ENCODE measurements around the gene ABCA3. TPM values are rescaled to one million over a fixed set of nuclear protein-coding genes. Genes with fewer than 3 reads are reported as not detected.

ABCA3 gene
- polyA plus RNA-seq, 1 donor: 14.5 TPM

DNA sequence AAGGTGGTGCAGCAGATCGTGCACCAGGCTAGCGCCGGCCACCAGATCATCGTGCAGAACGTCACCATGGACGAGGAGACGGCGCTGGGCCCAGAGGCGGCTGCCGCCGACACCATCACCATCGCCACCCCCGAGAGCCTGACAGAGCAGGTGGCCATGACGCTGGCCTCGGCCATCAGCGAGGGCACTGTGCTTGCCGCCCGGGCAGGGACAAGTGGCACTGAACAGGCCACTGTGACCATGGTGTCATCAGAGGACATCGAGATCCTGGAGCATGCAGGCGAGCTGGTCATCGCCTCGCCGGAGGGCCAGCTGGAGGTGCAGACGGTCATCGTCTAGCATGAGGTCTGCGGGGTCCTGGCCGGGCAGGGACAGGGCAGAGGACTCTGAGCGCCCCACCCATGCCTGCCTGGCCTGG is 105.3 kb downstream of the ABCA3 start:
- DNase-seq (ENCODE audit: low read depth): no peak

DNA sequence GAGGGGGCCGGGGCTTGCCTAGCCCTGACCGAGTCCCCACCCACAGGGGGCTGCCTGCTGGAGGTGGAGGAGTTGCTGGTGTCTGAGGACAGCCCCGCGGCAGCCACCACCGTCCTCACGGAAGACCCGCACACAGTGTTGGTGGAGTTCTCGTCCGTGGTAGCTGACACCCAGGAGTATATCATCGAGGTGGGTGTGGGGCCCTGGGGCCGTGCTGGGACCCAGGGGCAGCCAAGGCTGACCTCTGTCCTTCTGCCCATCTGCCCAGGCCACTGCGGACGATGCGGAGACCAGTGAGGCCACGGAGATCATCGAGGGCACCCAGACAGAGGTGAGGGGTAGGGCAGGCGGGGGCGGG is 105.7 kb downstream of the ABCA3 start:
- no peak for DNase-seq (ENCODE audit: low read depth)

DNA sequence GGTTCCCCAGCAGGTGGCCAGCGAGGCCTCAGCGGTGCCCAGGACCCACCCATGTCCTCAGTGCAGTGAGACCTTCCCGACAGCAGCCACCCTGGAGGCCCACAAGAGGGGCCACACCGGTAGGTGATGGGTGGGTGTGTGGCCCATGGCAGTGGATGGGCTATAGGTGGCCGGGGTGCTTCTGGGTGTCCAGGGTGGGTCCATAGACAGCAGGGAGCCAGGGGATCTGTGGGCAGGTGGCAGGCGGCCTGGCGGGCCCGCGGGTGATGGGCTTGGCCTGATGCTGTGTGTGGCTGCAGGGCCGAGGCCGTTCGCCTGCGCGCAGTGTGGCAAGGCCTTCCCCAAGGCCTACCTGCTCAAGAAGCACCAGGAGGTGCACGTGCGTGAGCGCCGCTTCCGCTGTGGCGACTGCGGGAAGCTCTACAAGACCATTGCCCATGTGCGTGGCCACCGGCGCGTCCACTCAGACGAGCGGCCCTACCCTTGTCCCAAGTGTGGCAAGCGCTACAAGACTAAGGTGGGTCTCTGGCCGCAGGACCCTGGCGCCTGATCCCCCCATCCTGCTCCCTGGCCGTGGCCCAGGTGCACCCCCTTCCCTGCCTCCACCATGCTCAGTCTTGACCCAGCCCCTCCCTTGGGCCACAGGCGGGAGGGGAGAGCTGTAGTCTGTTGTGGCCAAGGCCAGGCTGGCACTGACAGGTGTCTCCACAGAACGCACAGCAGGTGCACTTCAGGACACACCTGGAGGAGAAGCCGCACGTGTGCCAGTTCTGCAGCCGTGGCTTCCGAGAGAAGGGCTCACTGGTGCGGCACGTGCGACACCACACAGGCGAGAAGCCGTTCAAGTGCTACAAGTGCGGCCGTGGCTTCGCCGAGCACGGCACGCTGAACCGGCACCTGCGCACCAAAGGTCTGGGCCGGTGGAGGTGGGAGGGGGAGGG is 106.4 kb downstream of the ABCA3 start:
- no peak for DNase-seq (ENCODE audit: low read depth)

DNA sequence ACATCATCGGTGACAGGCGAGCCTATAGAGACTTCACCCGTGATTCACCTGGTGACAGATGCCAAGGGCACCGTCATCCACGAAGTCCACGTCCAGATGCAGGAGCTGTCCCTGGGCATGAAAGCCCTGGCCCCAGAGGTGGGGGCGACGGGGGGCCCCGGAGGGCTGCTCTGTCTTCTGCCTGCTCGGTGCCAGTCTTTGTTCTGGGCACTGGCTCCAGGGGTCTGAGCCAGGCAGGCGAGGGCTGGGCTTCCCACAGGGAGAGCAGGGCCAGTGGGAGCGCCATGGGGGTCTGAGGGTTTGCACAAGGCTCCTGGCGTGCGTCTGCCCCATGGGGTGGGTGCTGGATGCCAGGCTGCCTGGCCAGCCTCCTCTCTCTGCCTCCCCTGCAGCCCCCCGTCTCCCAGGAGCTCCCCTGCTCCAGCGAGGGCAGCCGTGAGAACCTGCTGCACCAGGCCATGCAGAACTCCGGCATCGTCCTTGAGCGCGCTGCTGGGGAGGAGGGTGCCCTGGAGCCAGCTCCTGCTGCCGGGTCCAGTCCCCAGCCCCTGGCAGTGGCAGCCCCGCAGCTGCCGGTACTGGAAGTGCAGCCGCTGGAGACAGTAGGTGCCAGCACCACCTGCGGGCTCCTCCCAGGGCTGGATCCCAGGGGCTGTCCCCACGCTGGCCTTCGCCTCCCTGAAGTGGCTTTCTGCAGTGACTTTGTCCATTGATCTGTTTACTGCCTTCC is 107.3 kb downstream of the ABCA3 start:
- DNase-seq (ENCODE audit: low read depth): no peak

DNA sequence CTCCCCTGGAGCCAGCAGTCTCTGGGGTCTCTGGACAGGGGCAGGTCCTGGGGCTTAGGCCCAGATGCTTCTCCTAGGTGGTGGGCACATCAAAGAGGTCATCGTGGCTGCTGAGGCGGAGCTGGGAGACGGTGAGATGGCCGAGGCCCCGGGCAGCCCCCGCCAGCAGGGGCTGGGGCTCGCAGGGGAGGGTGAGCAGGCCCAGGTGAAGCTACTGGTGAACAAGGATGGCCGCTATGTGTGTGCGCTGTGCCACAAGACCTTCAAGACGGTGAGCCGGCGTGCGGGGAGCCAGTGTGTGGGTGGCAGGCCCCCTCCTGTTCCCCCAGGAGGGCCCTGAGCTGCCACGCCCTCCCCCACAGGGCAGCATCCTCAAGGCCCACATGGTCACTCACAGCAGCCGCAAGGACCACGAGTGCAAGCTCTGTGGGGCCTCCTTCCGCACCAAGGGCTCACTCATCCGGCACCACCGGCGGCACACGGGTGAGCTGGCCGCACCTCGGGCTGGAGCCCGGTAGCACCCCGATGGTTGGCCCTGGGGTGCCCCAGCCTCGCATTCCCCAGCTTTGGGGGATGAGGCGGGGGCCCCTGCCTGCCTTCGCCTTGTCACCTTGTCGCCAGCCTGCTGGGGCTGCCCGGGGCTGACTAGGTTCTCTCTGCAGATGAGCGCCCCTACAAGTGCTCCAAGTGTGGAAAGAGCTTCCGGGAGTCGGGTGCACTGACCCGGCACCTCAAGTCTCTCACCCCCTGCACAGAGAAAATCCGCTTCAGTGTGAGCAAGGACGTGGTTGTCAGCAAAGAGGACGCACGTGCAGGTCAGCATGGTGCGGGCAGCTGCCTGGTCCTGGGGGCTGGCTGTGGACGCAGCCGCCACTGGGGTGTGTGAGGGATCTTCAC is 108.2 kb downstream of the ABCA3 start:
- DNase-seq (ENCODE audit: low read depth): no peak

DNA sequence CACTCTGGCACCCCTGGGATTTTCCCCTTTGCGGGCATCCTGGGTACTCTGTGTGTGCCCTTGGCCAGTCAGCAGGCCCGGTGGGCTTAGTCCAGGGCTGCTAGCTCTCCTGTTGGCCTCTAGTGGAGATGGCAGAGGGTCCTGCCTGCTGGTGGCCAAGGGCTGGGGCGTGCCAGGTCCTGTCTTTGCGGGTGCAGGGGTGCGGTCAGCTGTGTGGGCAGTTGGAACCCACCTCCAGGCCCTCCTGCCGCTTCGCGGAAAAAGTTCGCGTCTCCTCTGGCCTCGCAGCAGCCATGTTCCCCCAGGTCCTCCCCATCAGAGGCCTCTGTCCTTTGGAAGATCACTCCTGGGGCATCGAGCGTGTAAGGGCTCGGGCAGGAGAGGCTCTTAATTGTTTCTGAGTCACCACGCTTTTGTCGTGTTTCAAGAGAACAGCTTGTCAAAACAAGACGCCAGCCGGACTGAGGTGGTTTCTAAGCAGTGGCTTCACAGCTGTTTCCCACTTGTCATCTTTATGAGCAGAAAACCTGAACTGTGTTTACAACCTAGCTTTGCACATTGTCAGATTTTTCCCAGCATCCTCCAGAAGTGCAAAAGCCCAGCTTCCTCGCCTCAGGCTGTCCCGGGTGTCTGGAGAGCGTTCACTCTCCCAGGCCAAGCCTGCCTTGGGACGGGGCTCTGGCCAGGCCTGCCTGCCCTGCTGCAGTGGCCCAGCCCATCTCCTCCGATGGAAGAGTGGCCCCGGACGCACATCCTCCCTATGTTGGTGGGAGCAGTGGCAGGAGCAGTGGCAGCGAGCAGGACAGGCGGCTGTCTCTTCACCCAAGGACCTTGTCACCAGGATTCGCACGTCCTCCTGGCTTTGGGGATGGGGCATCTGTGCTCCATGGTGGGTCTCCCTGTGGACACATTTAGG is 109.3 kb downstream of the ABCA3 start:
- DNase-seq (ENCODE audit: low read depth): no peak

DNA sequence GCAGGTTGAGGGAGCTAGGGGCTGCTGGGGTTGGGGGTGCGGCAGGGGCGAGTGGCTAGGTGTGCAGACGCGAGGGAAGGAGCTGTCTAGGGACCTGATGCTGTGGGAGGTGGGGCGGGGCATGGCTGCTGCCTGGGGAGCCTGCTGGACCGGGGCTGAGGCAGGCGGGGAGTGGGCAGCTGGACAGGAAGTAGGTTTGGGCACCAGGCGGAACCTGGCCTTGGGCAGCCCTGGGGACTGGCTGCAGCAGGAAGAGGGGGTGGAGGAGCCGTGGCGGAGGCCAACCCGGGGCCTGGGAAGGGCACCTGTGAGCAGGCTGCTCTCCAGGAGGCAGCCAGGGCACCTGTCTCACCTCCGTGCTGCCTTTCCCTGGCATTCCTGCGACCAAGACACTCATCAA is 110.2 kb downstream of the ABCA3 start:
- no peak for DNase-seq (ENCODE audit: low read depth)

DNA sequence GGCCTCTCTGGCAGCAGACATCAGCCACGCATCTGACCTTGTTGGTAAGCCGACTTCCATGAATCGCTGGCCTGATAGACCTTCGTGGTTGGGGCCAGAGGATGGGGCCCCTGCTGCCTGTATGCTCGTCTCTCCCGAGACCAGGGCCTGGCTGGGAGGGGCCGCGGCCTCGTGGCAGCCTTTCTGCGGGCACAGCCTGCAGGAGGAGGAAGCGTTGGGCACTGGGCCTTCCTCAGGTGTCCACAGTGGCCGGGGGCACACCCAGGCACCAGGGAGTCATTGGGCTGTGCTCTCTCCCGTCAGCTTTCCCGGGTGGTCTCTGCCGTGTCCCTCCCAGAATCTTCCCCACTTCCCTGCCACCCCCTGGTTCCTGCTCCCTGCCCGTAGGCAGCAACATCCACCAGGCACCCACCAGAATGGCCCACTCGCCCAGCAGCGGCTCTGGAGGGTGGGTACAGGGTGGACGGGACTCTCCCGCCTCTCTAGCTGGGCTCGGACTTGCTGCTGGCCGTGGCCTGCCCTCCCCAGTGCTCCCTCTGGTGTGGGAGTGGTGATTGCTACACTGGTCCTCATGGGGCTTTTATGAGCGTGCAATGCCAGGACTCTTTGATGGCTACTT is 110.8 kb downstream of the ABCA3 start:
- no peak for DNase-seq (ENCODE audit: low read depth)

DNA sequence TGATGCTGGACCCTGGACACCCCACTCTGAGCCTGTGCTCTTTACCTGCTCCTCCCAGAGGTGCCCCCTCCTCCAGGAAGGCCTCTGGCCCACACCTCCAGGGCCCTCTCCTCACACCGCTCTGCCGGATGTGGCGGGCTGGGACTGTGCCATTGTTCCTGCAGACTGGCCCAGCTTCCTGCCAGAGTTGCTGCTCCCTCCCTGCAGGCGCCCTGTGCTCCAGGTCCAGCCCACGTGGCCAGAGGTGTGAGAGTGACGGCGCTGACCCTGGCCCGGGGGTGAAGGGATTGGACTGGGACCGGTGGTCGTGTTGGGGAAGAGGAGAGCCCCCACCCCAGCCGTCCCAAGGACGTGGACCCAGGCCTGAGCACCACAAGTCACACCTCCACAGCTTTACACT is 111.4 kb downstream of the ABCA3 start:
- DNase-seq (ENCODE audit: low read depth): no peak

DNA sequence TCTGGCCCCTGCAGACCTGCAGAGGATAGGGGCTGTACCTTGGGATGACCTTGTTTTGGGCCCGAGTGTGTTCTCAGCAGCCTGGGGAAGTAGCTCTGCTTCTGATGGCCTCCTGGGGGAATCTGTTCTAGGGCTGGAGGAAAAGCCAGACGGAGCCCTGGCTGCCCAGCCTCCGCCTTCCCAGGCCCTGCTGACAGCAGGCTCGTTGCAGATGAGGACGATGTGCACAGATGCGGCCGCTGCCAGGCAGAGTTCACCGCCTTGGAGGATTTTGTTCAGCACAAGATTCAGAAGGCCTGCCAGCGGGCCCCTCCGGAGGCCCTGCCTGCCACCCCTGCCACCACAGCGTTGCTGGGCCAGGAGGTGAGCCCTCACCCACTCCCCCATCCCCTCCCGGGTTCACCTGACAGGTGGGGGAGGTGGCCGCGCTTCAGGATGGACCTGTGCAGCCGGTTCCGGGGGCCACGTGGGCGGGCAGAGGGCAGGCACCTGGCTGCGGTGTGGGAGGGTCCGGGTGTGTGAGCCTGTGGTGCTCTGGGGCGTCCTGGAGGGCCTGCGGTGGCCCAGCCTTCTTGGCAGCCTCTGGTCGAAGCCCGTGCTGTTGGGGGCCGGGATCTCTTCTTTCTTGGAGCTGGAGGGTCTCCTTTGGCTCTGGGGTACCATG is 112.2 kb downstream of the ABCA3 start:
- no peak for DNase-seq (ENCODE audit: low read depth)

DNA sequence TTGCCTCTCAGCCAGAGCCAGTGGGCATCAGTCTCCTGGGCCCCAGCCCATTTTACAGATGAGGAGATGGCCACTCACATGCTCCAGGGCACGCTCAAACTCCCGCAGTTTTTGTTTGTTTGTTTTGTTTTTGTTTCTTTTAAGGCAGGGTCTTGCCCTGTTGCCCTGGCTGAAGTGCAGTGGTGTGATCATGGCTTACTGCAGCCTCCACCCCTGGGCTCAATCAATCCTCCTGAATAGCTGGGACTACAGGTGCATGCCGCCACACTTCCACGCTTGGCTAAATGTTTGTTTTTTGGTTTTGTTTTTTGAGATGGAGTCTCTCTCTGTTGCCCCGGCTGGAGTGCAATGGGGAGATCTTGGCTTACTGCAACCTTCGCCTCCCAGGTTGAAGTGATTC is 113.6 kb downstream of the ABCA3 start:
- no peak for DNase-seq (ENCODE audit: low read depth)

DNA sequence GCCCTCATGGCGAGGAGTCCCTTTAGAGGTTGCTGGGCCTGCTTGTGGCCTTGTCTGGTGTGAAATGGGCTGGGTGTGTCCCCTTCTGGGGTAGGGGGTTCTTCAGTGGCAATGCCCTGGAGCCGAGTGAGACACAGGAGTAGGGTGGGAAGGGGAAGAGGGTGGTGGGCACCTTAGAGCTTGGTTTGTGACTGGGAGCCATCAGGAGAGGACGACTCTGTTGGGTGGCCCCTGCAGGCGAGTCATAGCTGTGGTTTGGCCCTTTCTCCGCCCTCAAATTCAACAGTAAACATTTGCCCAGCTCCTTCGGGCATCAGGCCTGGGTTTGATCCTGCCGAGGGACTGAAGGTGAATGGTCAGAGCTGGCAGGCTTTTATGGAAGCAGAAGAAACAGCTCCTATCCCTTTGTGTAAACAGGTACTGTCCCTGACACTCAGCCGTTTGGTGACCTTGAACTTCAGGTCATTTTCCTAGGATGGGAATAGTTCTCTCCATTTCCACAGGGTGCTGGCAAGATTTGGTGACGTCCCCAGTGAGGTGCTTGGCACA is 114.2 kb downstream of the ABCA3 start:
- no peak for DNase-seq (ENCODE audit: low read depth)

Other genes with a start within 250 kb of the ABCA3 start
- gene PKD1, start 204.8 kb downstream of the ABCA3 start, polyA plus RNA-seq (ENCODE audit: insufficient read length): 140 TPM
- 1.0 TPM for gene RAB26, start 192.1 kb downstream of the ABCA3 start, polyA plus RNA-seq (ENCODE audit: insufficient read length)
- gene TRAF7, start 184.9 kb downstream of the ABCA3 start, polyA plus RNA-seq (ENCODE audit: insufficient read length): 43.7 TPM
- 2.3 TPM for gene CASKIN1, start 144.1 kb downstream of the ABCA3 start, polyA plus RNA-seq (ENCODE audit: insufficient read length)
- gene MLST8, start 135.3 kb downstream of the ABCA3 start, polyA plus RNA-seq (ENCODE audit: insufficient read length): 29.2 TPM
- 6.2 TPM for gene BRICD5, start 129.9 kb downstream of the ABCA3 start, polyA plus RNA-seq (ENCODE audit: insufficient read length)
- 15.4 TPM for gene PGP, start 125.9 kb downstream of the ABCA3 start, polyA plus RNA-seq (ENCODE audit: insufficient read length)
- gene E4F1, start 117.1 kb downstream of the ABCA3 start, polyA plus RNA-seq (ENCODE audit: insufficient read length): 14.3 TPM
- gene DNASE1L2, start 104.3 kb downstream of the ABCA3 start, polyA plus RNA-seq (ENCODE audit: insufficient read length): 1.1 TPM
- gene ECI1, start 89.1 kb downstream of the ABCA3 start, polyA plus RNA-seq (ENCODE audit: insufficient read length): 56.3 TPM
- 160 TPM for gene RNPS1, start 72.6 kb downstream of the ABCA3 start, polyA plus RNA-seq (ENCODE audit: insufficient read length)
- 6.2 TPM for gene CCNF, start 88.7 kb upstream of the ABCA3 start, polyA plus RNA-seq (ENCODE audit: insufficient read length)
- gene TEDC2, start 119.4 kb upstream of the ABCA3 start, polyA plus RNA-seq (ENCODE audit: insufficient read length): 4.4 TPM
- gene NTN3, start 130.6 kb upstream of the ABCA3 start, polyA plus RNA-seq (ENCODE audit: insufficient read length): 3.6 TPM
- 25.1 TPM for gene TBC1D24, start 134.4 kb upstream of the ABCA3 start, polyA plus RNA-seq (ENCODE audit: insufficient read length)
- 112 TPM for gene ATP6V0C, start 173.2 kb upstream of the ABCA3 start, polyA plus RNA-seq (ENCODE audit: insufficient read length)
- gene AMDHD2, start 179.6 kb upstream of the ABCA3 start, polyA plus RNA-seq (ENCODE audit: insufficient read length): 9.7 TPM
- gene CEMP1, start 190.7 kb upstream of the ABCA3 start, polyA plus RNA-seq (ENCODE audit: insufficient read length): 2.0 TPM
- gene PDPK1, start 197.3 kb upstream of the ABCA3 start, polyA plus RNA-seq (ENCODE audit: insufficient read length): 30.2 TPM